ENCODE results near the gene FAM174B. TPM values are rescaled to one million over a fixed set of nuclear protein-coding genes. Genes with fewer than 3 reads are reported as not detected.
A peak's percentile ranks its signal among the peaks of the same experiment; 100 is the strongest.

Gene FAM174B
- total and polyA plus RNA-seq, 10 of the 15 experiments (the other 5 are each of a cell fraction or from before 2014, with no cell fraction given) = 0.71 to 15.9 (median 4.2) TPM

DNA sequence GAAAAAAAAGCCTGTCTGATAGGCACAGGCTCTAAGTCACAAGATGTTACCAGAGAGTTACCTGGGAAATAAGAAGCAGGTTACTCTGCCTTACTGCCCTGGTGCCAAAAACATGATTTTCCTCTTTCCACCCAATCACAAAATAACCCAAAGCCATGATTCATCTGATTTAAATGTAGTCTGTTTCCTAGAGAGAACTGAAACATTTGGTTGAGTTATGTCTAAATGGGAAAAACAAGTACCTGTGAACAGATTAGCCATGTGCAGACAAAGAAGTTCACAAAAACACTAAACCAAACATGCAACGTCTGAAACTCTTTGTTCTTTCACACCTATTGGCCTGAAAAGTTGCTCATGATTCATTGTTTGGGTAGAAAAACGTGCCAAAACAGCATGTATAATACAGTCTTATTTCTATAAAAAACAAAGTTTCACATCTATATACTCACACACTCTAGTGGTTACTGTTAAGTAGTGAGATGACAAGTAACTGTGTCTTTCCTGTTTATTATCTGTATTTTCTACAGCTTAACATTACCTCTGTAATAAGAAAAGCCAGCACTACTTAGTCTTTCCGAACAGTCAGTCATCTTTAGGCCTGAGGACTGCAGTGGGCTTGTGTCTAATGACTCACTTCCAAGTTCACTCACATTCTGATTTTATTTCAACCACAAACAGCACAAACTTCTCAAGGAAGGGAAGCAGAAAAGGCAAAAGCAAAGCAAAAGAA is 30.2 kb downstream of the FAM174B start (continued):
- TF ChIP-seq FOS (IDR thresholded peaks at IDR 0.05; ENCODE audit: borderline replicate concordance, extremely low read depth, insufficient read length) (peak; percentile 7), RELA (IDR thresholded peaks at IDR 0.05; ENCODE audit: borderline replicate concordance, partially characterized antibody) (no peak), GABPA (IDR thresholded peaks at IDR 0.05; ENCODE audit: low read depth) (0 out of 2 replicates have a peak, but pooled peaks have one; percentile 39), IKZF1 (conservative IDR thresholded peaks at IDR 0.05) (0 out of 2 replicates have a peak, but pooled peaks have one; percentile 37), CHD2 (IDR thresholded peaks at IDR 0.05; ENCODE audit: borderline replicate concordance, low read depth, low read length) (no peak), MEF2B (IDR thresholded peaks at IDR 0.05; ENCODE audit: partially characterized antibody, poor library complexity, severe bottlenecking) (peak; percentile 83), PAX5 (IDR thresholded peaks at IDR 0.05; ENCODE audit: borderline replicate concordance, low read depth, low read length) (no peak), GATAD2B (conservative IDR thresholded peaks at IDR 0.05; ENCODE audit: low read depth) (peak; percentile 57; the same call in 1 of the 2 replicates), CBX5 (IDR thresholded peaks at IDR 0.05; ENCODE audit: low read depth) (peak; percentile 92), IRF4 (IDR thresholded peaks at IDR 0.05; ENCODE audit: low read depth, low read length) (peak; percentile 52), MTA2 (IDR thresholded peaks at IDR 0.05; ENCODE audit: low read depth) (peak; percentile 77)
- TF ChIP-seq, protein P1, sequence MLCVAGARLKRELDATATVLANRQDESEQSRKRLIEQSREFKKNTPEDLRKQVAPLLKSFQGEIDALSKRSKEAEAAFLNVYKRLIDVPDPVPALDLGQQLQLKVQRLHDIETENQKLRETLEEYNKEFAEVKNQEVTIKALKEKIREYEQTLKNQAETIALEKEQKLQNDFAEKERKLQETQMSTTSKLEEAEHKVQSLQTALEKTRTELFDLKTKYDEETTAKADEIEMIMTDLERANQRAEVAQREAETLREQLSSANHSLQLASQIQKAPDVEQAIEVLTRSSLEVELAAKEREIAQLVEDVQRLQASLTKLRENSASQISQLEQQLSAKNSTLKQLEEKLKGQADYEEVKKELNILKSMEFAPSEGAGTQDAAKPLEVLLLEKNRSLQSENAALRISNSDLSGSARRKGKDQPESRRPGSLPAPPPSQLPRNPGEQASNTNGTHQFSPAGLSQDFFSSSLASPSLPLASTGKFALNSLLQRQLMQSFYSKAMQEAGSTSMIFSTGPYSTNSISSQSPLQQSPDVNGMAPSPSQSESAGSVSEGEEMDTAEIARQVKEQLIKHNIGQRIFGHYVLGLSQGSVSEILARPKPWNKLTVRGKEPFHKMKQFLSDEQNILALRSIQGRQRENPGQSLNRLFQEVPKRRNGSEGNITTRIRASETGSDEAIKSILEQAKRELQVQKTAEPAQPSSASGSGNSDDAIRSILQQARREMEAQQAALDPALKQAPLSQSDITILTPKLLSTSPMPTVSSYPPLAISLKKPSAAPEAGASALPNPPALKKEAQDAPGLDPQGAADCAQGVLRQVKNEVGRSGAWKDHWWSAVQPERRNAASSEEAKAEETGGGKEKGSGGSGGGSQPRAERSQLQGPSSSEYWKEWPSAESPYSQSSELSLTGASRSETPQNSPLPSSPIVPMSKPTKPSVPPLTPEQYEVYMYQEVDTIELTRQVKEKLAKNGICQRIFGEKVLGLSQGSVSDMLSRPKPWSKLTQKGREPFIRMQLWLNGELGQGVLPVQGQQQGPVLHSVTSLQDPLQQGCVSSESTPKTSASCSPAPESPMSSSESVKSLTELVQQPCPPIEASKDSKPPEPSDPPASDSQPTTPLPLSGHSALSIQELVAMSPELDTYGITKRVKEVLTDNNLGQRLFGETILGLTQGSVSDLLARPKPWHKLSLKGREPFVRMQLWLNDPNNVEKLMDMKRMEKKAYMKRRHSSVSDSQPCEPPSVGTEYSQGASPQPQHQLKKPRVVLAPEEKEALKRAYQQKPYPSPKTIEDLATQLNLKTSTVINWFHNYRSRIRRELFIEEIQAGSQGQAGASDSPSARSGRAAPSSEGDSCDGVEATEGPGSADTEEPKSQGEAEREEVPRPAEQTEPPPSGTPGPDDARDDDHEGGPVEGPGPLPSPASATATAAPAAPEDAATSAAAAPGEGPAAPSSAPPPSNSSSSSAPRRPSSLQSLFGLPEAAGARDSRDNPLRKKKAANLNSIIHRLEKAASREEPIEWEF (IDR thresholded peaks at IDR 0.05; ENCODE audit: insufficient replicate concordance, low read depth, low read length) = peak; percentile 55
- TF ChIP-seq, protein P2, sequence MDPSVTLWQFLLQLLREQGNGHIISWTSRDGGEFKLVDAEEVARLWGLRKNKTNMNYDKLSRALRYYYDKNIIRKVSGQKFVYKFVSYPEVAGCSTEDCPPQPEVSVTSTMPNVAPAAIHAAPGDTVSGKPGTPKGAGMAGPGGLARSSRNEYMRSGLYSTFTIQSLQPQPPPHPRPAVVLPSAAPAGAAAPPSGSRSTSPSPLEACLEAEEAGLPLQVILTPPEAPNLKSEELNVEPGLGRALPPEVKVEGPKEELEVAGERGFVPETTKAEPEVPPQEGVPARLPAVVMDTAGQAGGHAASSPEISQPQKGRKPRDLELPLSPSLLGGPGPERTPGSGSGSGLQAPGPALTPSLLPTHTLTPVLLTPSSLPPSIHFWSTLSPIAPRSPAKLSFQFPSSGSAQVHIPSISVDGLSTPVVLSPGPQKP (IDR thresholded peaks at IDR 0.05; ENCODE audit: low read depth, low read length) = no peak
- TF ChIP-seq, protein P3, sequence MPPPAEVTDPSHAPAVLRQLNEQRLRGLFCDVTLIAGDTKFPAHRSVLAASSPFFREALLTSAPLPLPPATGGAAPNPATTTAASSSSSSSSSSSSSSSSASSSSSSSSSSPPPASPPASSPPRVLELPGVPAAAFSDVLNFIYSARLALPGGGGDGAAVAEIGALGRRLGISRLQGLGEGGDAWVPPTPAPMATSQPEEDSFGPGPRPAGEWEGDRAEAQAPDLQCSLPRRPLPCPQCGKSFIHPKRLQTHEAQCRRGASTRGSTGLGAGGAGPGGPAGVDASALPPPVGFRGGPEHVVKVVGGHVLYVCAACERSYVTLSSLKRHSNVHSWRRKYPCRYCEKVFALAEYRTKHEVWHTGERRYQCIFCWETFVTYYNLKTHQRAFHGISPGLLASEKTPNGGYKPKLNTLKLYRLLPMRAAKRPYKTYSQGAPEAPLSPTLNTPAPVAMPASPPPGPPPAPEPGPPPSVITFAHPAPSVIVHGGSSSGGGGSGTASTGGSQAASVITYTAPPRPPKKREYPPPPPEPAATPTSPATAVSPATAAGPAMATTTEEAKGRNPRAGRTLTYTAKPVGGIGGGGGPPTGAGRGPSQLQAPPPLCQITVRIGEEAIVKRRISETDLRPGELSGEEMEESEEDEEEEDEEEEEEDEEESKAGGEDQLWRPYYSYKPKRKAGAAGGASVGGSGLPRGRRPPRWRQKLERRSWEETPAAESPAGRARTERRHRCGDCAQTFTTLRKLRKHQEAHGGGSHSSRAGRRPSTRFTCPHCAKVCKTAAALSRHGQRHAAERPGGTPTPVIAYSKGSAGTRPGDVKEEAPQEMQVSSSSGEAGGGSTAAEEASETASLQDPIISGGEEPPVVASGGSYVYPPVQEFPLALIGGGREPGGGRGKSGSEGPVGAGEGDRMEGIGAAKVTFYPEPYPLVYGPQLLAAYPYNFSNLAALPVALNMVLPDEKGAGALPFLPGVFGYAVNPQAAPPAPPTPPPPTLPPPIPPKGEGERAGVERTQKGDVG (CRISPR knock-in tag; IDR thresholded peaks at IDR 0.05) = no peak
- TF ChIP-seq, protein P4, sequence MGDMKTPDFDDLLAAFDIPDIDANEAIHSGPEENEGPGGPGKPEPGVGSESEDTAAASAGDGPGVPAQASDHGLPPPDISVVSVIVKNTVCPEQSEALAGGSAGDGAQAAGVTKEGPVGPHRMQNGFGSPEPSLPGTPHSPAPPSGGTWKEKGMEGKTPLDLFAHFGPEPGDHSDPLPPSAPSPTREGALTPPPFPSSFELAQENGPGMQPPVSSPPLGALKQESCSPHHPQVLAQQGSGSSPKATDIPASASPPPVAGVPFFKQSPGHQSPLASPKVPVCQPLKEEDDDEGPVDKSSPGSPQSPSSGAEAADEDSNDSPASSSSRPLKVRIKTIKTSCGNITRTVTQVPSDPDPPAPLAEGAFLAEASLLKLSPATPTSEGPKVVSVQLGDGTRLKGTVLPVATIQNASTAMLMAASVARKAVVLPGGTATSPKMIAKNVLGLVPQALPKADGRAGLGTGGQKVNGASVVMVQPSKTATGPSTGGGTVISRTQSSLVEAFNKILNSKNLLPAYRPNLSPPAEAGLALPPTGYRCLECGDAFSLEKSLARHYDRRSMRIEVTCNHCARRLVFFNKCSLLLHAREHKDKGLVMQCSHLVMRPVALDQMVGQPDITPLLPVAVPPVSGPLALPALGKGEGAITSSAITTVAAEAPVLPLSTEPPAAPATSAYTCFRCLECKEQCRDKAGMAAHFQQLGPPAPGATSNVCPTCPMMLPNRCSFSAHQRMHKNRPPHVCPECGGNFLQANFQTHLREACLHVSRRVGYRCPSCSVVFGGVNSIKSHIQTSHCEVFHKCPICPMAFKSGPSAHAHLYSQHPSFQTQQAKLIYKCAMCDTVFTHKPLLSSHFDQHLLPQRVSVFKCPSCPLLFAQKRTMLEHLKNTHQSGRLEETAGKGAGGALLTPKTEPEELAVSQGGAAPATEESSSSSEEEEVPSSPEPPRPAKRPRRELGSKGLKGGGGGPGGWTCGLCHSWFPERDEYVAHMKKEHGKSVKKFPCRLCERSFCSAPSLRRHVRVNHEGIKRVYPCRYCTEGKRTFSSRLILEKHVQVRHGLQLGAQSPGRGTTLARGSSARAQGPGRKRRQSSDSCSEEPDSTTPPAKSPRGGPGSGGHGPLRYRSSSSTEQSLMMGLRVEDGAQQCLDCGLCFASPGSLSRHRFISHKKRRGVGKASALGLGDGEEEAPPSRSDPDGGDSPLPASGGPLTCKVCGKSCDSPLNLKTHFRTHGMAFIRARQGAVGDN (IDR thresholded peaks at IDR 0.05) = peak; percentile 95
